ENCODE results near the gene NDUFB3. TPM values are rescaled to one million over a fixed set of nuclear protein-coding genes. Genes with fewer than 3 reads are reported as not detected.

NDUFB3 gene
- total and polyA plus RNA-seq, 10 of the 15 experiments (the other 5 are each of a cell fraction or from before 2014, with no cell fraction given) = 115 to 1,059 (median 187) TPM

GRCh38 chr2:201058914-201059313, 12.9 kb upstream of the NDUFB3 start:
- RAD21 ChIA-PET (ENCODE audit: unreplicated experiment) = no interaction called here
- BruUV-seq (replicated peaks) = no TSS peak
- FAIRE-seq = no peak
- in situ Hi-C loops (cut with MboI) (no loop called here), intact Hi-C loops (cut with micrococcal nuclease; ENCODE audit: unreplicated experiment) (no loop called here)
- CTCF ChIA-PET = interaction anchor here (0.7 to 1.2 kb wide), 3 partner anchors 9 to 14 kb away, joined by 3 to 5 read pairs (median 3); no protein-coding TSS in a partner anchor
- peaks cover 17% of the 10 kb centered on the region for H3K79me2 ChIP-seq (ENCODE audit: control insufficient read depth, insufficient read depth, low read length)
- H3K4me3 ChIP-seq = no peak overlapping the region
- no peak; the same call in 1 of the 3 replicates for ATAC-seq
- no peaks in the 10 kb centered on the region for H4K20me1 ChIP-seq (ENCODE audit: control insufficient read depth, insufficient read depth)
- H3K9me3 ChIP-seq (replicated peaks; ENCODE audit: control insufficient read depth, insufficient read depth, low read length) = no peaks in the 10 kb centered on the region
- TF ChIP-seq NBN (IDR thresholded peaks at IDR 0.05) (no peak), SMARCA5 (IDR thresholded peaks at IDR 0.05) (no peak)
- no peak overlapping the region for H3K27ac ChIP-seq (ENCODE audit: control insufficient read depth, insufficient read depth)
- H3K4me2 ChIP-seq (ENCODE audit: control insufficient read depth, insufficient read depth) = no peak overlapping the region
- WGBS (ENCODE audit: insufficient coverage, insufficient replicate concordance, low lambda C conversion rate, missing lambda C conversion rate) = 47% methylated on average over 1 of the region's 1 CpG
- SMC1A ChIA-PET (ENCODE audit: uncharacterized antibody, unreplicated experiment) = interaction anchor here (0.9 to 1.1 kb wide), 4 partner anchors 95 to 437 kb away, joined by 3 to 4 read pairs (median 3); partner anchors contain the start of gene ORC2
- no peak overlapping the region for H2AFZ ChIP-seq (ENCODE audit: control insufficient read depth, low read depth, low read length)
- DNase-seq (ENCODE audit: low read depth, low spot score) = no peak
- POLR2A ChIA-PET = no interaction called here
- no peaks in the 10 kb centered on the region for H3K4me1 ChIP-seq (ENCODE audit: control insufficient read depth, insufficient read depth, low read length)
- H3K27me3 ChIP-seq (replicated peaks in 1 of 2; ENCODE audit: control insufficient read depth in 2 of 2, insufficient read depth in 2 of 2, low read length in 1 of 2) = no peaks in the 10 kb centered on the region
- H3K9ac ChIP-seq (ENCODE audit: control insufficient read depth, insufficient read depth, low read length) = no peak overlapping the region
- H3K36me3 ChIP-seq (ENCODE audit: control insufficient read depth in 2 of 2, insufficient read depth in 2 of 2, low read length in 1 of 2) = peaks cover 0 to 6% of the 10 kb centered on the region in 2 experiments; a peak in 3 of 4 replicates

GRCh38 chr2:201059961-201060755, 11.6 kb upstream of the NDUFB3 start:
- in situ Hi-C loops (cut with MboI) = loop anchor here (10.0 kb wide), 1 partner anchor 345 kb away; no protein-coding TSS in a partner anchor
- intact Hi-C loops (cut with micrococcal nuclease; ENCODE audit: unreplicated experiment) = no loop called here
- Histone ChIP-seq H3K9me3 (replicated peaks; ENCODE audit: control insufficient read depth, insufficient read depth, low read length) (no peaks in the 10 kb centered on the region), H4K20me1 (ENCODE audit: control insufficient read depth, insufficient read depth) (no peaks in the 10 kb centered on the region), H3K4me2 (ENCODE audit: control insufficient read depth, insufficient read depth) (no peak overlapping the region), H3K4me3 (no peak overlapping the region), H3K79me2 (ENCODE audit: control insufficient read depth, insufficient read depth, low read length) (peaks cover 22% of the 10 kb centered on the region), H3K27ac (ENCODE audit: control insufficient read depth, insufficient read depth) (no peak overlapping the region), H3K4me1 (ENCODE audit: control insufficient read depth, insufficient read depth, low read length) (no peaks in the 10 kb centered on the region), H3K36me3 (ENCODE audit: control insufficient read depth in 2 of 2, insufficient read depth in 2 of 2, low read length in 1 of 2) (no peaks in the 10 kb centered on the region), H3K9ac (ENCODE audit: control insufficient read depth, insufficient read depth, low read length) (no peak overlapping the region), H3K27me3 (replicated peaks in 1 of 2; ENCODE audit: control insufficient read depth in 2 of 2, insufficient read depth in 2 of 2, low read length in 1 of 2) (no peaks in the 10 kb centered on the region), H2AFZ (ENCODE audit: control insufficient read depth, low read depth, low read length) (no peak overlapping the region)
- WGBS (ENCODE audit: insufficient coverage, insufficient replicate concordance, low lambda C conversion rate, missing lambda C conversion rate) = 92% methylated on average over 7 of the region's 10 CpGs
- POLR2A ChIA-PET = no interaction called here
- no TSS peak for BruUV-seq (replicated peaks)
- RAD21 ChIA-PET (ENCODE audit: unreplicated experiment) = interaction anchor here (0.6 to 0.8 kb wide), 2 partner anchors 9 to 1961 kb away, joined by 3 read pairs; no protein-coding TSS in a partner anchor
- SMC1A ChIA-PET (ENCODE audit: uncharacterized antibody, unreplicated experiment) = interaction anchor here (0.8 kb wide), 1 partner anchor 9 kb away, joined by 3 read pairs; no protein-coding TSS in a partner anchor
- CTCF ChIA-PET = interaction anchor here (0.6 to 1.6 kb wide), 3 partner anchors 8 to 233 kb away, joined by 3 to 5 read pairs (median 3); no protein-coding TSS in a partner anchor
- DNase-seq (ENCODE audit: low read depth, low spot score) (no peak), ATAC-seq (no peak), FAIRE-seq (no peak)
- TF ChIP-seq DPF2 (IDR thresholded peaks at IDR 0.05) = no peak
- TF ChIP-seq SUZ12 (IDR thresholded peaks at IDR 0.05; ENCODE audit: unreplicated experiment) = no peak
- TF ChIP-seq USF1 (IDR thresholded peaks at IDR 0.05; ENCODE audit: borderline replicate concordance, extremely low read length, insufficient read depth, low read depth, low read length) = no peak
- no peak for TF ChIP-seq HDGF (IDR thresholded peaks at IDR 0.05)
- no peak for TF ChIP-seq CEBPB (IDR thresholded peaks at IDR 0.05; ENCODE audit: borderline replicate concordance in 1 of 2, low read depth in 2 of 2, low read length in 2 of 2)
- no peak for TF ChIP-seq JUND (IDR thresholded peaks at IDR 0.05; ENCODE audit: low read depth, low read length)
- no peak for TF ChIP-seq POLR2AphosphoS2 (IDR thresholded peaks at IDR 0.05; ENCODE audit: low read depth, low read length)
- TF ChIP-seq ZNF207 (IDR thresholded peaks at IDR 0.05; ENCODE audit: borderline replicate concordance) = no peak
- TF ChIP-seq LARP7 (IDR thresholded peaks at IDR 0.05) = no peak
- TF ChIP-seq TAF1 (IDR thresholded peaks at IDR 0.05; ENCODE audit: borderline replicate concordance, low read depth, low read length) = no peak
- TF ChIP-seq TARDBP (IDR thresholded peaks at IDR 0.05; ENCODE audit: borderline replicate concordance) = no peak
- TF ChIP-seq, protein P1, sequence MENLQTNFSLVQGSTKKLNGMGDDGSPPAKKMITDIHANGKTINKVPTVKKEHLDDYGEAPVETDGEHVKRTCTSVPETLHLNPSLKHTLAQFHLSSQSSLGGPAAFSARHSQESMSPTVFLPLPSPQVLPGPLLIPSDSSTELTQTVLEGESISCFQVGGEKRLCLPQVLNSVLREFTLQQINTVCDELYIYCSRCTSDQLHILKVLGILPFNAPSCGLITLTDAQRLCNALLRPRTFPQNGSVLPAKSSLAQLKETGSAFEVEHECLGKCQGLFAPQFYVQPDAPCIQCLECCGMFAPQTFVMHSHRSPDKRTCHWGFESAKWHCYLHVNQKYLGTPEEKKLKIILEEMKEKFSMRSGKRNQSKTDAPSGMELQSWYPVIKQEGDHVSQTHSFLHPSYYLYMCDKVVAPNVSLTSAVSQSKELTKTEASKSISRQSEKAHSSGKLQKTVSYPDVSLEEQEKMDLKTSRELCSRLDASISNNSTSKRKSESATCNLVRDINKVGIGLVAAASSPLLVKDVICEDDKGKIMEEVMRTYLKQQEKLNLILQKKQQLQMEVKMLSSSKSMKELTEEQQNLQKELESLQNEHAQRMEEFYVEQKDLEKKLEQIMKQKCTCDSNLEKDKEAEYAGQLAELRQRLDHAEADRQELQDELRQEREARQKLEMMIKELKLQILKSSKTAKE (IDR thresholded peaks at IDR 0.05; ENCODE audit: low read depth, poor library complexity, severe bottlenecking) = no peak
- TF ChIP-seq SIN3A (IDR thresholded peaks at IDR 0.05; ENCODE audit: low read depth, low read length) = no peak
